ENCODE data around the gene ARHGAP45. TPM values are rescaled to one million over a fixed set of nuclear protein-coding genes. Genes with fewer than 3 reads are reported as not detected.

Gene ARHGAP45
- total RNA-seq, 1 experiment from 2014 or later, result 45.3 TPM

DNA sequence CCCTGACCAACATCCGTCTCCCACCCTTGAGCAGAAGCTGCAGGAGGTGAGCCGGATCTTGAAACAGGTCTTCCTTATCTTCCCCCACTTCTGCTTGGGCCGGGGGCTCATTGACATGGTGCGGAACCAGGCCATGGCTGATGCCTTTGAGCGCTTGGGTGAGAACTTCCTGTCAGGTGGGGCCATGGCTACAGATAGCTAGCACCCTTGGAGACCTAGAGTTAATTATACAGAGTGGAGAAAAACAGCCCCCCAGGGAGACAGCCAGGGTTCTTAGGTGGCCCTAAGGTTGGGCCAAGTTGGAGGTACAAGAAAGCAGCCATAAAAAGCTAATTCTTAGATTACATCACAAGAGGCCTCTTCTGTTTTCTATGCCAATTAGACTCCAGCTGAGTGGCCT, 8.9 kb upstream of the ARHGAP45 start:
- H3K4me3 ChIP-seq (ENCODE audit: low read length), result no peak overlapping the region
- H3F3A ChIP-seq (ENCODE audit: low read length, unreplicated experiment), result no peaks in the 10 kb centered on the region
- H3K9ac ChIP-seq (ENCODE audit: low read length), result no peak overlapping the region
- H4K20me1 ChIP-seq (ENCODE audit: low read length), result no peaks in the 10 kb centered on the region
- peaks cover 27% of the 10 kb centered on the region for H3K36me3 ChIP-seq (ENCODE audit: low read depth, low read length)
- TF ChIP-seq, protein P1, sequence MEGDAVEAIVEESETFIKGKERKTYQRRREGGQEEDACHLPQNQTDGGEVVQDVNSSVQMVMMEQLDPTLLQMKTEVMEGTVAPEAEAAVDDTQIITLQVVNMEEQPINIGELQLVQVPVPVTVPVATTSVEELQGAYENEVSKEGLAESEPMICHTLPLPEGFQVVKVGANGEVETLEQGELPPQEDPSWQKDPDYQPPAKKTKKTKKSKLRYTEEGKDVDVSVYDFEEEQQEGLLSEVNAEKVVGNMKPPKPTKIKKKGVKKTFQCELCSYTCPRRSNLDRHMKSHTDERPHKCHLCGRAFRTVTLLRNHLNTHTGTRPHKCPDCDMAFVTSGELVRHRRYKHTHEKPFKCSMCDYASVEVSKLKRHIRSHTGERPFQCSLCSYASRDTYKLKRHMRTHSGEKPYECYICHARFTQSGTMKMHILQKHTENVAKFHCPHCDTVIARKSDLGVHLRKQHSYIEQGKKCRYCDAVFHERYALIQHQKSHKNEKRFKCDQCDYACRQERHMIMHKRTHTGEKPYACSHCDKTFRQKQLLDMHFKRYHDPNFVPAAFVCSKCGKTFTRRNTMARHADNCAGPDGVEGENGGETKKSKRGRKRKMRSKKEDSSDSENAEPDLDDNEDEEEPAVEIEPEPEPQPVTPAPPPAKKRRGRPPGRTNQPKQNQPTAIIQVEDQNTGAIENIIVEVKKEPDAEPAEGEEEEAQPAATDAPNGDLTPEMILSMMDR (conservative IDR thresholded peaks at IDR 0.05; ENCODE audit: low read depth, low read length), result no peak
- TF ChIP-seq EZH2phosphoT487 (IDR thresholded peaks at IDR 0.05; ENCODE audit: borderline replicate concordance, low read length) (no peak), EZH2 (IDR thresholded peaks at IDR 0.05; ENCODE audit: low read length, unreplicated experiment) (no peak)
- no peak overlapping the region for H3K27ac ChIP-seq (ENCODE audit: low read length)
- no TSS peak for BruUV-seq (replicated peaks)
- H3K79me2 ChIP-seq (ENCODE audit: low read length), result no peaks in the 10 kb centered on the region
- CTCF ChIA-PET, result no interaction called here
- POLR2A ChIA-PET (ENCODE audit: unreplicated experiment), result no interaction called here
- DNase-seq, result no peak
- no peak overlapping the region for H2AFZ ChIP-seq (ENCODE audit: low read length)
- H3K4me1 ChIP-seq (ENCODE audit: insufficient read depth, low read length), result no peaks in the 10 kb centered on the region
- no peaks in the 10 kb centered on the region for H3K9me2 ChIP-seq (replicated peaks; ENCODE audit: low read length)
- ATAC-seq, result no peak
- intact Hi-C loops (cut with micrococcal nuclease), result no loop called here
- H3K4me2 ChIP-seq (ENCODE audit: low read length), result no peak overlapping the region
- no peaks in the 10 kb centered on the region for H3K27me3 ChIP-seq (ENCODE audit: low read length)
- peaks cover 9% of the 10 kb centered on the region for H3K9me3 ChIP-seq (ENCODE audit: low read length)

DNA sequence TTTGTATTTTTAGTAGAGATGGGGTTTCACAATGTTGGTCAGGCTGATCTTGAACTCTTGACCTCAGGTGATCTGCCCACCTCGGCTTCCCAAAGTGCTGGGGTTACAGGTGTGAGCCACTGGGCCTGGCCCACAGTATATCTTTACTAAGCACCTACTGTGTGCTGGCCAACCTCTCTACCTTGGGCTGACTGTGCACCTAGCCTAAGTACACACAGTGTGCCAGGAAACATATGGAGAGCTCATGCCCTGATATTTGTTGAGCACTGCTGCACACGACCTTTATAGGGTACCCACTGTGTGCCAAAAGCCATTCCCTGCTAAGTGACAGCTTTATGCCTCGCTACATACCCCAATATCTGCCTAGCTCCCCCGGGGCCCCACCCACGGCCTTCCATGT, 6.3 kb upstream of the ARHGAP45 start:
- Histone ChIP-seq H2AFZ (ENCODE audit: low read length) (no peak overlapping the region), H3F3A (ENCODE audit: low read length, unreplicated experiment) (no peaks in the 10 kb centered on the region), H3K4me1 (ENCODE audit: insufficient read depth, low read length) (peaks cover 7% of the 10 kb centered on the region), H3K9me2 (replicated peaks; ENCODE audit: low read length) (no peaks in the 10 kb centered on the region), H3K36me3 (ENCODE audit: low read depth, low read length) (peaks cover 27% of the 10 kb centered on the region), H3K9ac (ENCODE audit: low read length) (no peak overlapping the region), H4K20me1 (ENCODE audit: low read length) (no peaks in the 10 kb centered on the region), H3K79me2 (ENCODE audit: low read length) (no peaks in the 10 kb centered on the region), H3K4me2 (ENCODE audit: low read length) (no peak overlapping the region), H3K9me3 (ENCODE audit: low read length) (peaks cover 9% of the 10 kb centered on the region), H3K27ac (ENCODE audit: low read length) (no peak overlapping the region), H3K4me3 (ENCODE audit: low read length) (no peak overlapping the region), H3K27me3 (ENCODE audit: low read length) (no peaks in the 10 kb centered on the region)
- TF ChIP-seq, protein P1 (conservative IDR thresholded peaks at IDR 0.05; ENCODE audit: low read depth, low read length), result no peak
- TF ChIP-seq EZH2 (IDR thresholded peaks at IDR 0.05; ENCODE audit: low read length, unreplicated experiment) (no peak), EZH2phosphoT487 (IDR thresholded peaks at IDR 0.05; ENCODE audit: borderline replicate concordance, low read length) (no peak)
- BruUV-seq (replicated peaks), result no TSS peak
- DNase-seq (no peak), ATAC-seq (no peak)
- CTCF ChIA-PET, result no interaction called here
- intact Hi-C loops (cut with micrococcal nuclease), result no loop called here
- POLR2A ChIA-PET (ENCODE audit: unreplicated experiment), result no interaction called here

DNA sequence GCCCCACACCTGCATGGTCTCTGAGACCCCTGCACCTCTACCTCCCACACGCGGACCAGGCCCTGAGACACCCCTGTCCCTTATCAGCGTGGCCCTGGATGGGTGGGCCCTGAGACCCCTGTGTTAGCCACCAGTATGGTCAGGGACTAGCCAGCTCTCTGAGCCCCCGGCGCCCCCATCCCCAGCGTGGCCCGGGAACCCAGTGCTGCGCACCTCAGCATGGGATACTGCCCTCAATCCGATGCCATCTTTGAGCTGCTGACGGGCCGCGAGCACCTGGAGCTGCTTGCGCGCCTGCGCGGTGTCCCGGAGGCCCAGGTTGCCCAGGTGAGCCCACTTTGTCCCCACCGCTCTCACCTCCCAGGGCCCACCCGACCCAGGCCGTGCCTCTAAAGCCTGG, 5.0 kb upstream of the ARHGAP45 start:
- BruUV-seq (replicated peaks), result no TSS peak
- intact Hi-C loops (cut with micrococcal nuclease), result no loop called here
- H3K36me3 ChIP-seq (ENCODE audit: low read depth, low read length), result peaks cover 19% of the 10 kb centered on the region
- H3K4me1 ChIP-seq (ENCODE audit: insufficient read depth, low read length), result peaks cover 18% of the 10 kb centered on the region
- no peaks in the 10 kb centered on the region for H3K79me2 ChIP-seq (ENCODE audit: low read length)
- no peak overlapping the region for H3K9ac ChIP-seq (ENCODE audit: low read length)
- no peaks in the 10 kb centered on the region for H3K9me2 ChIP-seq (replicated peaks; ENCODE audit: low read length)
- H2AFZ ChIP-seq (ENCODE audit: low read length), result no peak overlapping the region
- ATAC-seq, result no peak
- ChIA-PET CTCF (no interaction called here), POLR2A (ENCODE audit: unreplicated experiment) (no interaction called here)
- TF ChIP-seq EZH2phosphoT487 (IDR thresholded peaks at IDR 0.05; ENCODE audit: borderline replicate concordance, low read length) (no peak), EZH2 (IDR thresholded peaks at IDR 0.05; ENCODE audit: low read length, unreplicated experiment) (no peak)
- TF ChIP-seq, protein P1 (conservative IDR thresholded peaks at IDR 0.05; ENCODE audit: low read depth, low read length), result no peak
- no peaks in the 10 kb centered on the region for H3F3A ChIP-seq (ENCODE audit: low read length, unreplicated experiment)
- no peaks in the 10 kb centered on the region for H3K27me3 ChIP-seq (ENCODE audit: low read length)
- H3K4me3 ChIP-seq (ENCODE audit: low read length), result no peak overlapping the region
- DNase-seq, result no peak
- H3K4me2 ChIP-seq (ENCODE audit: low read length), result no peak overlapping the region
- no peaks in the 10 kb centered on the region for H4K20me1 ChIP-seq (ENCODE audit: low read length)
- H3K9me3 ChIP-seq (ENCODE audit: low read length), result peaks cover 5% of the 10 kb centered on the region
- no peak overlapping the region for H3K27ac ChIP-seq (ENCODE audit: low read length)
